ENCODE measurements around the gene XPNPEP1. TPM values are rescaled to one million over a fixed set of nuclear protein-coding genes. Genes with fewer than 3 reads are reported as not detected.

Gene XPNPEP1
- total RNA-seq, 1 donor from 2014 or later = 45.2 TPM

GRCh38 chr10:109838592-109839244 lies 84.6 kb downstream of the XPNPEP1 start:
- TF ChIP-seq CTCF (IDR thresholded peaks at IDR 0.05) = no peak
- H3K36me3 ChIP-seq = no peaks in the 10 kb centered on the region
- H3K27me3 ChIP-seq = no peaks in the 10 kb centered on the region
- H3K4me3 ChIP-seq = no peak overlapping the region
- no peak overlapping the region for H3K27ac ChIP-seq
- ATAC-seq = no peak
- no peaks in the 10 kb centered on the region for H3K4me1 ChIP-seq
- DNase-seq = no peak
- no peaks in the 10 kb centered on the region for H3K9me3 ChIP-seq
- intact Hi-C loops (cut with DNase I) = no loop called here

- no peaks in the 10 kb centered on the region for H3K9me3 ChIP-seq
- TF ChIP-seq CTCF (IDR thresholded peaks at IDR 0.05) = no peak
- intact Hi-C loops (cut with DNase I) = no loop called here
- DNase-seq (no peak), ATAC-seq (no peak)
- H3K27me3 ChIP-seq = no peaks in the 10 kb centered on the region
- H3K4me3 ChIP-seq = no peak overlapping the region
- H3K4me1 ChIP-seq = no peaks in the 10 kb centered on the region
- H3K27ac ChIP-seq = no peak overlapping the region
- no peaks in the 10 kb centered on the region for H3K36me3 ChIP-seq
Observed at GRCh38 chr10:109837384-109837783, 85.9 kb downstream of the XPNPEP1 start.

GRCh38 chr10:109835257-109835656 lies 88.1 kb downstream of the XPNPEP1 start:
- intact Hi-C loops (cut with DNase I) = no loop called here
- Histone ChIP-seq H3K27me3 (no peaks in the 10 kb centered on the region), H3K9me3 (no peaks in the 10 kb centered on the region), H3K4me3 (no peak overlapping the region), H3K36me3 (no peaks in the 10 kb centered on the region), H3K4me1 (no peaks in the 10 kb centered on the region), H3K27ac (no peak overlapping the region)
- ATAC-seq (no peak), DNase-seq (no peak)
- no peak for TF ChIP-seq CTCF (IDR thresholded peaks at IDR 0.05)

GRCh38 chr10:109831846-109832245 lies 91.5 kb downstream of the XPNPEP1 start:
- H3K36me3 ChIP-seq = no peaks in the 10 kb centered on the region
- intact Hi-C loops (cut with DNase I) = no loop called here

GRCh38 chr10:109824206-109824605 lies 99.1 kb downstream of the XPNPEP1 start:
- Histone ChIP-seq H3K9me3 (no peaks in the 10 kb centered on the region), H3K36me3 (no peaks in the 10 kb centered on the region), H3K27me3 (no peaks in the 10 kb centered on the region), H3K27ac (no peak overlapping the region), H3K4me3 (no peak overlapping the region), H3K4me1 (no peaks in the 10 kb centered on the region)
- no peak for DNase-seq
- no peak for TF ChIP-seq CTCF (IDR thresholded peaks at IDR 0.05)
- ATAC-seq = no peak
- intact Hi-C loops (cut with DNase I) = no loop called here

More at GRCh38 chr10:109831846-109832245, 91.5 kb downstream of the XPNPEP1 start:
- no peak for TF ChIP-seq CTCF (IDR thresholded peaks at IDR 0.05)
- H3K27me3 ChIP-seq = no peaks in the 10 kb centered on the region
- no peaks in the 10 kb centered on the region for H3K4me1 ChIP-seq
- H3K4me3 ChIP-seq = no peak overlapping the region
- H3K27ac ChIP-seq = no peak overlapping the region
- ATAC-seq = no peak
- no peaks in the 10 kb centered on the region for H3K9me3 ChIP-seq
- DNase-seq = no peak

GRCh38 chr10:109823196-109823595 lies 100.1 kb downstream of the XPNPEP1 start:
- no peak for TF ChIP-seq CTCF (IDR thresholded peaks at IDR 0.05)
- intact Hi-C loops (cut with DNase I) = no loop called here
- Histone ChIP-seq H3K36me3 (no peaks in the 10 kb centered on the region), H3K27me3 (no peaks in the 10 kb centered on the region), H3K4me1 (no peaks in the 10 kb centered on the region), H3K9me3 (no peaks in the 10 kb centered on the region), H3K27ac (no peak overlapping the region), H3K4me3 (no peak overlapping the region)
- DNase-seq = no peak
- no peak for ATAC-seq

All from upper lobe of right lung (tissue), 1 donor.